ENCODE results near the gene JUP. TPM values are rescaled to one million over a fixed set of nuclear protein-coding genes. Genes with fewer than 3 reads are reported as not detected.

The JUP gene
- total RNA-seq, 4 donors from 2014 or later, result 24.5 to 56.6 (median 46.4) TPM

GRCh38 chr17:41707803-41708669 lies 78.5 kb downstream of the JUP start:
- H3K4me3 ChIP-seq, result no peak overlapping the region
- no peak for TF ChIP-seq EP300 (IDR thresholded peaks at IDR 0.05)
- TF ChIP-seq CTCF (IDR thresholded peaks at IDR 0.05), result no peak
- 80% methylated on average over 10 of the region's 10 CpGs for WGBS
- peaks cover 0 to 12% (median 0%) of the 10 kb centered on the region in 4 donors for H3K27me3 ChIP-seq
- intact Hi-C loops (cut with DNase I), result no loop called here
- no peak overlapping the region for H3K27ac ChIP-seq (replicated peaks in 1 of 4)
- no peaks in the 10 kb centered on the region for H3K4me1 ChIP-seq
- DNase-seq (ENCODE audit: extremely low spot score), result no peak
- H3K9me3 ChIP-seq, result no peaks in the 10 kb centered on the region
- no peaks in the 10 kb centered on the region for H3K36me3 ChIP-seq

- H3K4me1 ChIP-seq, result no peaks in the 10 kb centered on the region
- intact Hi-C loops (cut with DNase I), result no loop called here
- H3K36me3 ChIP-seq, result no peaks in the 10 kb centered on the region
- no peak overlapping the region for H3K4me3 ChIP-seq
- H3K27ac ChIP-seq (replicated peaks in 1 of 4), result no peak overlapping the region
- 67% methylated on average over 13 of the region's 13 CpGs for WGBS
- H3K27me3 ChIP-seq, result no peaks in the 10 kb centered on the region
- TF ChIP-seq EP300 (IDR thresholded peaks at IDR 0.05) (no peak), CTCF (IDR thresholded peaks at IDR 0.05) (no peak), POLR2AphosphoS5 (IDR thresholded peaks at IDR 0.05) (no peak), POLR2A (IDR thresholded peaks at IDR 0.05; ENCODE audit: low read depth) (no peak)
- no peak for DNase-seq (ENCODE audit: extremely low spot score)
- H3K9me3 ChIP-seq, result no peaks in the 10 kb centered on the region
Observed at GRCh38 chr17:41705271-41705991, 81.1 kb downstream of the JUP start.

Small RNAs within 50 kb of the gene (small RNA-seq; reads per million reads assigned to genes)
- gene RN7SL399P, result 0 reads per million in 3 donors
- gene RNA5SP442, result 0 to 0.34 (median 0.08) reads per million in 3 donors

Other genes starting within 250 kb of the JUP start
- gene KRT9, start 214.7 kb downstream of the JUP start, total RNA-seq, result not detected
- 1 to 10 TPM in 1 of 4 donors, not detected in 3; 2.9 TPM for gene KRT14, start 199.8 kb downstream of the JUP start, total RNA-seq
- gene KRT16, start 173.9 kb downstream of the JUP start, total RNA-seq, result 1 to 10 TPM in 1 of 4 donors, not detected in 3; 1.7 TPM
- 1 to 10 TPM in 2 of 4 donors, under 1 TPM in 1, not detected in 1; 0.58 to 5.6 (median 1.2) TPM for gene KRT17, start 162.1 kb downstream of the JUP start, total RNA-seq
- gene EIF1, start 97.8 kb downstream of the JUP start, total RNA-seq, result 100 to 1,000 TPM; 158 to 426 (median 207) TPM
- not detected for gene GAST, start 74.4 kb downstream of the JUP start, total RNA-seq
- gene HAP1, start 52.1 kb downstream of the JUP start, total RNA-seq, result under 1 TPM in 1 of 4 donors, not detected in 3; 0.19 TPM
- 10 to 100 TPM in 2 of 4 donors, 1 to 10 TPM in 2; 8.4 to 19.9 (median 14.4) TPM for gene P3H4, start 25.2 kb upstream of the JUP start, total RNA-seq
- gene FKBP10, start 26.3 kb upstream of the JUP start, total RNA-seq, result 10 to 100 TPM; 30.5 to 49.4 (median 33.8) TPM
- gene NT5C3B, start 49.5 kb upstream of the JUP start, total RNA-seq, result 10 to 100 TPM; 64.8 to 95.6 (median 70.1) TPM
- gene KLHL10, start 51.1 kb upstream of the JUP start, total RNA-seq, result 1 to 10 TPM; 1.7 to 3.0 (median 2.7) TPM
- 10 to 100 TPM; 12.4 to 24.2 (median 17.2) TPM for gene KLHL11, start 78.7 kb upstream of the JUP start, total RNA-seq
- gene ACLY, start 132.2 kb upstream of the JUP start, total RNA-seq, result 10 to 100 TPM; 52.3 to 87.7 (median 71.3) TPM
- gene ODAD4, start 143.9 kb upstream of the JUP start, total RNA-seq, result 1 to 10 TPM in 2 of 4 donors, under 1 TPM in 2; 0.33 to 1.7 (median 1.1) TPM
- 100 to 1,000 TPM in 1 of 4 donors, 10 to 100 TPM in 3; 68.9 to 101 (median 78.5) TPM for gene CNP, start 180.1 kb upstream of the JUP start, total RNA-seq
- gene DNAJC7, start 230.7 kb upstream of the JUP start, total RNA-seq, result 10 to 100 TPM; 43.1 to 51.1 (median 44.4) TPM
- 10 to 100 TPM; 44.0 to 74.3 (median 59.0) TPM for gene NKIRAS2, start 233.4 kb upstream of the JUP start, total RNA-seq